GM23338 (cell line): ENCODE results near the gene LOXHD1. TPM values are rescaled to one million over a fixed set of nuclear protein-coding genes. Genes with fewer than 3 reads are reported as not detected.

Experiments used
- ATAC-seq: fragments of 200-7000 bp; cut with Tn5 transposase; 3 replicates; pipeline ENCODE4 v1.9.1; 2020
- DNase-seq: peaks from one replicate; pipeline ENCODE4 v3.0.0-alpha.2; 2015; ENCODE audit warnings: low spot score
- H2AFZ ChIP-seq: fragments of 200-600 bp; sonication (generic); 2 replicates; pipeline ENCODE4 v1.8.0; 2016; ENCODE audit warnings: antibody characterized with exemption, mild to moderate bottlenecking, moderate library complexity
- H3F3A ChIP-seq: fragments of 200-600 bp; sonication (generic); replicated peaks from 2 replicates; pipeline ENCODE4 v1.8.0; 2017; ENCODE audit warnings: antibody characterized with exemption, mixed run types, low read depth
- H3K27ac ChIP-seq: fragments of 200-600 bp; sonication (generic); 2 replicates; pipeline ENCODE4 v1.6.1; 2016; ENCODE audit warnings: low read depth
- H3K27me3 ChIP-seq: fragments of 200-600 bp; sonication (generic); 2 replicates; pipeline ENCODE4 v1.8.0; 2016; ENCODE audit warnings: mild to moderate bottlenecking, mixed run types, moderate library complexity; ENCODE audit not compliant: insufficient read depth
- H3K36me3 ChIP-seq: fragments of 200-600 bp; sonication (generic); 2 replicates; pipeline ENCODE4 v1.8.0; 2016; ENCODE audit warnings: mild to moderate bottlenecking; ENCODE audit not compliant: insufficient read depth
- H3K4me1 ChIP-seq: fragments of 200-600 bp; sonication (generic); 2 replicates; pipeline ENCODE4 v1.8.0; 2016; ENCODE audit warnings: mild to moderate bottlenecking, moderate library complexity; ENCODE audit not compliant: insufficient read depth
- H3K4me2 ChIP-seq: fragments of 200-600 bp; sonication (generic); 2 replicates; pipeline ENCODE4 v1.7.1; 2017; ENCODE audit warnings: mixed run types
- H3K4me3 ChIP-seq: fragments of 200-600 bp; sonication (generic); 2 replicates; pipeline ENCODE4 v1.6.1; 2016; ENCODE audit warnings: mixed run types
- H3K79me2 ChIP-seq: fragments of 200-600 bp; sonication (generic); replicated peaks from 2 replicates; pipeline ENCODE4 v1.8.0; 2017; ENCODE audit warnings: mild to moderate bottlenecking; ENCODE audit not compliant: insufficient read depth
- H3K9me2 ChIP-seq: fragments of 200-600 bp; sonication (generic); 2 replicates; pipeline ENCODE4 v1.8.0; 2017; ENCODE audit not compliant: insufficient read depth
- H4K20me1 ChIP-seq: fragments of 200-600 bp; sonication (generic); replicated peaks from 2 replicates; pipeline ENCODE4 v1.8.0; 2017; ENCODE audit warnings: mild to moderate bottlenecking; ENCODE audit not compliant: insufficient read depth
- H3K27ac Mint-ChIP-seq: 2 replicates; pipeline ENCODE4 v1.8.0; 2020; ENCODE audit warnings: inconsistent platforms, mild to moderate bottlenecking, moderate library complexity, mixed read lengths
- H3K27me3 Mint-ChIP-seq: 3 replicates; pipeline ENCODE4 v1.8.0; 2022; ENCODE audit warnings: low read depth, mild to moderate bottlenecking, moderate library complexity, mixed read lengths, inconsistent platforms; ENCODE audit not compliant: insufficient read depth, poor library complexity
- H3K36me3 Mint-ChIP-seq: 3 replicates; pipeline ENCODE4 v1.8.0; 2021; ENCODE audit warnings: low read depth, mild to moderate bottlenecking, inconsistent platforms, moderate library complexity, mixed read lengths
- H3K4me1 Mint-ChIP-seq: 3 replicates; pipeline ENCODE4 v1.8.0; 2020; ENCODE audit warnings: mild to moderate bottlenecking, inconsistent platforms, mixed read lengths
- H3K4me3 Mint-ChIP-seq: 3 replicates; pipeline ENCODE4 v1.8.0; 2021; ENCODE audit warnings: moderate library complexity, mild to moderate bottlenecking, inconsistent platforms, mixed read lengths
- H3K9me3 Mint-ChIP-seq: 3 replicates; pipeline ENCODE4 v1.8.0; 2020; ENCODE audit warnings: moderate library complexity, mild to moderate bottlenecking, inconsistent platforms, mixed read lengths
- CREB1 ChIP-seq: fragments of 250-450 bp; sonication (Bioruptor Pico); IDR thresholded peaks from 2 replicates; pipeline ENCODE4 v1.5.0; 2020; ENCODE audit warnings: low read depth, mild to moderate bottlenecking, moderate library complexity
- ETS1 ChIP-seq: IDR thresholded peaks from 2 replicates; pipeline ENCODE4 v1.6.1; 2016; ENCODE audit warnings: antibody characterized with exemption
- EZH2 ChIP-seq: fragments of 200-600 bp; sonication (generic); IDR thresholded peaks from one replicate; pipeline ENCODE4 v1.8.0; 2017; ENCODE audit warnings: antibody characterized with exemption, mild to moderate bottlenecking, low read depth; ENCODE audit not compliant: unreplicated experiment
- EZH2phosphoT487 ChIP-seq: fragments of 200-600 bp; sonication (generic); IDR thresholded peaks from one replicate; pipeline ENCODE4 v1.8.1; 2018; ENCODE audit warnings: antibody characterized with exemption; ENCODE audit not compliant: unreplicated experiment
- JUNB ChIP-seq: IDR thresholded peaks from one replicate; pipeline ENCODE4 v1.6.1; 2016; ENCODE audit warnings: antibody characterized with exemption; ENCODE audit not compliant: unreplicated experiment
- NANOG ChIP-seq: IDR thresholded peaks from 2 replicates; pipeline ENCODE4 v1.6.1; 2016; ENCODE audit warnings: antibody characterized with exemption, borderline replicate concordance
- POLR2AphosphoS5 ChIP-seq: IDR thresholded peaks from 2 replicates; pipeline ENCODE4 v1.6.1; 2016; ENCODE audit warnings: antibody characterized with exemption, low read depth
- REST ChIP-seq: IDR thresholded peaks from one replicate; pipeline ENCODE4 v1.6.1; 2018; ENCODE audit warnings: antibody characterized with exemption; ENCODE audit not compliant: unreplicated experiment
- ZNF331 ChIP-seq: fragments of 250-450 bp; sonication (Bioruptor Pico); IDR thresholded peaks from 2 replicates; pipeline ENCODE4 v1.5.0; 2020; ENCODE audit warnings: low read depth, mild to moderate bottlenecking, moderate library complexity
- polyA plus RNA-seq: library from polyadenylated mRNA; unstranded; fragments of >200 nt; fragmentation: Nextera tagmentation; extraction: Ambion mirVana; gene quantifications from 2 replicates; pipeline ENCODE4 v1.2.1, GENCODE V29; 2016
- total RNA-seq: library from RNA; depleted of rRNA; stranded (reverse); fragments of >200 nt; shearing (Covaris generic); gene quantifications from 2 replicates; pipeline ENCODE4 v1.2.3, GENCODE V29; 2014

LOXHD1 gene
- total and polyA plus RNA-seq, 2 experiments from 2014 or later, result 0.17 TPM; not detected in 1

DNA sequence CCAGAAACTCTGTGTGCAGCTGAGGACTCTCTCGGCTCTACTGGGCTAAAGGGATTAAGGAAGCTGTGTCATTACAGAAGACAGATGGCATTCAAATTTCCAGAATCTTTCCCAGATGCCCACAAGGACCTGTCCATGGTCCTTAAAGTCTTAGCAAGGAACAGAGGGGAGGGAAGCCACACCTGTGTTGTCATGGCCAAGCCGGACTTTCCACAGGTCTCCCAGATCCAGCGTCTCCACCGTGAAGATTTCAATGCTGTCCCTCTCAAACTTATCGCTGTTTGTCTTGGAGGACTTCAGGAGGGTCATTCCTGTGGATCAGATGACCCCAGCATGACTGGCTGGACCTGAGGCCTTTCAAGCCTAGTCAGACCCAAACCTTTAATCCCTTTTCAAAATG lies 114.5 kb downstream of the LOXHD1 start:
- no peaks in the 10 kb centered on the region for H3F3A ChIP-seq
- H3K27me3 Mint-ChIP-seq, result no peaks in the 10 kb centered on the region
- no peak overlapping the region for H3K4me3 ChIP-seq
- H3K4me2 ChIP-seq, result no peak overlapping the region
- no peaks in the 10 kb centered on the region for H3K27me3 ChIP-seq
- no peak overlapping the region for H2AFZ ChIP-seq
- H3K4me1 Mint-ChIP-seq, result no peaks in the 10 kb centered on the region
- peak; percentile 67 for DNase-seq
- H3K79me2 ChIP-seq, result no peaks in the 10 kb centered on the region
- TF ChIP-seq JUNB, result no peak
- no peak for TF ChIP-seq EZH2
- TF ChIP-seq ETS1, result no peak
- TF ChIP-seq REST, result peak; percentile 82
- TF ChIP-seq EZH2phosphoT487, result no peak
- no peak for TF ChIP-seq ZNF331 (CRISPR knock-in tag)
- no peak for TF ChIP-seq NANOG
- TF ChIP-seq CREB1, result no peak
- no peak for TF ChIP-seq POLR2AphosphoS5
- H3K4me1 ChIP-seq, result no peaks in the 10 kb centered on the region
- 0 out of 3 replicates have a peak, but pooled peaks cover 3% of the 10 kb centered on the region for H3K36me3 Mint-ChIP-seq
- no peak overlapping the region for H3K27ac ChIP-seq
- no peak overlapping the region for H3K27ac Mint-ChIP-seq
- H3K9me2 ChIP-seq, result no peaks in the 10 kb centered on the region
- no peak overlapping the region for H3K4me3 Mint-ChIP-seq
- H3K36me3 ChIP-seq, result no peaks in the 10 kb centered on the region
- peaks cover 5% of the 10 kb centered on the region for H3K9me3 Mint-ChIP-seq
- peak; percentile 51; the same call in 2 of the 3 replicates for ATAC-seq
- H4K20me1 ChIP-seq, result 0 out of 2 replicates have a peak, but pooled peaks cover 4% of the 10 kb centered on the region

GRCh38 chr18:46541626-46542189 lies 115.3 kb downstream of the LOXHD1 start:
- H3K27ac ChIP-seq, result no peak overlapping the region
- H2AFZ ChIP-seq, result no peak overlapping the region
- H3K27me3 Mint-ChIP-seq, result peaks cover 3% of the 10 kb centered on the region
- H3K79me2 ChIP-seq, result no peaks in the 10 kb centered on the region
- no peaks in the 10 kb centered on the region for H3K36me3 ChIP-seq
- H3K4me2 ChIP-seq, result no peak overlapping the region
- no peak overlapping the region for H3K4me3 Mint-ChIP-seq
- H4K20me1 ChIP-seq, result 0 out of 2 replicates have a peak, but pooled peaks cover 4% of the 10 kb centered on the region
- no peaks in the 10 kb centered on the region for H3K4me1 Mint-ChIP-seq
- ATAC-seq (no peak), DNase-seq (no peak)
- no peaks in the 10 kb centered on the region for H3F3A ChIP-seq
- H3K27ac Mint-ChIP-seq, result no peak overlapping the region
- H3K27me3 ChIP-seq, result no peaks in the 10 kb centered on the region
- 0 out of 3 replicates have a peak, but pooled peaks cover 3% of the 10 kb centered on the region for H3K36me3 Mint-ChIP-seq
- no peak overlapping the region for H3K4me3 ChIP-seq
- no peaks in the 10 kb centered on the region for H3K4me1 ChIP-seq
- H3K9me2 ChIP-seq, result no peaks in the 10 kb centered on the region
- peaks cover 5% of the 10 kb centered on the region for H3K9me3 Mint-ChIP-seq
- TF ChIP-seq REST (no peak), CREB1 (no peak), EZH2phosphoT487 (no peak)
